MM.1S (cell line): ENCODE results near the gene DAAM1.

Source experiments
- CTCF ChIP-seq: fragments of 300-600 bp; sonication (generic); IDR thresholded peaks from 2 replicates; pipeline ENCODE4 v1.5.1; 2016; ENCODE audit warnings: antibody characterized with exemption, low read length, mixed read lengths
- EZH2 ChIP-seq: fragments of 300-600 bp; sonication (generic); optimal IDR thresholded peaks from 2 replicates; pipeline ENCODE3; 2017; ENCODE audit warnings: low read depth, mild to moderate bottlenecking, antibody characterized with exemption, low read length, mixed read lengths
- EZH2phosphoT487 ChIP-seq: fragments of 300-600 bp; sonication (generic); IDR thresholded peaks from 2 replicates; pipeline ENCODE4 v1.6.1; 2018; ENCODE audit warnings: antibody characterized with exemption, low read length

GRCh38 chr14:59166258-59166657 lies 22.2 kb upstream of the DAAM1 start:
- no peak for TF ChIP-seq CTCF
- TF ChIP-seq EZH2: no peak
- no peak for TF ChIP-seq EZH2phosphoT487
